Measurements from ENCODE around the gene COPS4.

Gene COPS4

GRCh38 chr4:83115656-83116285 lies 80.8 kb downstream of the COPS4 start:
- DNase-seq (ENCODE audit: low read depth) = no peak
- TF ChIP-seq, protein P1, sequence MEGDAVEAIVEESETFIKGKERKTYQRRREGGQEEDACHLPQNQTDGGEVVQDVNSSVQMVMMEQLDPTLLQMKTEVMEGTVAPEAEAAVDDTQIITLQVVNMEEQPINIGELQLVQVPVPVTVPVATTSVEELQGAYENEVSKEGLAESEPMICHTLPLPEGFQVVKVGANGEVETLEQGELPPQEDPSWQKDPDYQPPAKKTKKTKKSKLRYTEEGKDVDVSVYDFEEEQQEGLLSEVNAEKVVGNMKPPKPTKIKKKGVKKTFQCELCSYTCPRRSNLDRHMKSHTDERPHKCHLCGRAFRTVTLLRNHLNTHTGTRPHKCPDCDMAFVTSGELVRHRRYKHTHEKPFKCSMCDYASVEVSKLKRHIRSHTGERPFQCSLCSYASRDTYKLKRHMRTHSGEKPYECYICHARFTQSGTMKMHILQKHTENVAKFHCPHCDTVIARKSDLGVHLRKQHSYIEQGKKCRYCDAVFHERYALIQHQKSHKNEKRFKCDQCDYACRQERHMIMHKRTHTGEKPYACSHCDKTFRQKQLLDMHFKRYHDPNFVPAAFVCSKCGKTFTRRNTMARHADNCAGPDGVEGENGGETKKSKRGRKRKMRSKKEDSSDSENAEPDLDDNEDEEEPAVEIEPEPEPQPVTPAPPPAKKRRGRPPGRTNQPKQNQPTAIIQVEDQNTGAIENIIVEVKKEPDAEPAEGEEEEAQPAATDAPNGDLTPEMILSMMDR (conservative IDR thresholded peaks at IDR 0.05; ENCODE audit: control insufficient read depth, insufficient read depth, low read depth, low read length) = no peak
- no peak overlapping the region for H3K4me3 ChIP-seq (ENCODE audit: control insufficient read depth, low read depth, low read length)

DNA sequence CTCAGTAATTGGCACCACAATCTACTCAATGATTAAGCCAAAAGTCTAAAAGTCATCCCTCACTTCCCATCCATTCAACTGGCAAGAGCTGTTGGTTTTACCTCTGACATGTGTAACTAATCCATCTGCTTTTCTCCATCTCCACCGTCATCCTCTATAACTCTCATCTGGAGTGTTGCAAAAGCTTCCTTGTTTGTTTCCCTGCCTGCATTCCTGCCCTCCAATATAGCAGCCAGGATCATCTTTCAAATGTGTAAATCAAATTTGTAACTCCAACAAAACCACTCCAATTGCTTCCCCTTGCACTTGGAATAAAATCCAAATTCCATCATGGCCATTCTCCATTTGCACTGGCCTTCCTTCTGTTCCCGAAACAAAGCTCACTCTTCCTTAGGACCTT lies 83.9 kb downstream of the COPS4 start:
- no peak overlapping the region for H3K4me3 ChIP-seq (ENCODE audit: control insufficient read depth, low read depth, low read length)
- TF ChIP-seq, protein P1 (conservative IDR thresholded peaks at IDR 0.05; ENCODE audit: control insufficient read depth, insufficient read depth, low read depth, low read length) = no peak
- DNase-seq (ENCODE audit: low read depth) = peak; percentile 49

GRCh38 chr4:83121246-83121645 lies 86.3 kb downstream of the COPS4 start:
- no peak for DNase-seq (ENCODE audit: low read depth)
- TF ChIP-seq, protein P1 (conservative IDR thresholded peaks at IDR 0.05; ENCODE audit: control insufficient read depth, insufficient read depth, low read depth, low read length) = no peak
- H3K4me3 ChIP-seq (ENCODE audit: control insufficient read depth, low read depth, low read length) = no peak overlapping the region

GRCh38 chr4:83124111-83124780 lies 89.3 kb downstream of the COPS4 start:
- TF ChIP-seq, protein P1 (conservative IDR thresholded peaks at IDR 0.05; ENCODE audit: control insufficient read depth, insufficient read depth, low read depth, low read length) = no peak
- H3K4me3 ChIP-seq (ENCODE audit: control insufficient read depth, low read depth, low read length) = no peak overlapping the region
- peak; percentile 21 for DNase-seq (ENCODE audit: low read depth)

Measured in fibroblast of mammary gland (primary cell).